Heart left ventricle (tissue), 13 donors: Measurements from ENCODE around the gene PCSK4.

ENCODE experiments used
- POLR2A ChIP-seq, 2 donors: fragments of 450-650 bp; IDR thresholded peaks; one replicate each; pipeline ENCODE4 v1.6.1; 2017; ENCODE audit warnings: antibody characterized with exemption in 2 of 2, mild to moderate bottlenecking in 2 of 2, moderate library complexity in 2 of 2
- TF ChIP-seq, protein P1 (sequence below), 12 donors: fragments of 200-600 bp; sonication (generic) in 4 of 12; IDR thresholded peaks; one replicate each; pipeline versions ENCODE4 v1.5.0 to v1.8.0; 2018 to 2022; ENCODE audit warnings: antibody characterized with exemption in 12 of 12, mild to moderate bottlenecking in 5 of 12
- donor health status: ischemic (EF 13 %, LVEDD 7.1; RV severe dilation, severe dysfunction).
- donor health status: DM: no; HTN: yes; CAD: no.
- donor health status: DM: no; HTN: no; CAD: no.
- donor health status: ischemic (EF 25% LVEDD 6.9; RV normal size, moderate dysfunction).
- donor health status: ischemic (EF 25% LVEDD 5.7; RV mildly dilated, moderate dysfunction).
- donor health status: ischemic (EF 35%, LVEDD 5.7; RV mildly dilated, moderate dysfunction).
- donor health status: nonischemic (EF 11% LVEDD 7.7; RV severe dilation, severe dysfunction).
- donor health status: DM: yes; HTN: yes; CAD: no.
- donor health status: PGD.
- donor health status: ischemic (EF 29% LVEDD 5.4; RV normal size, mild dysfunction).
- donor health status: nonischemic (EF 23%, LVEDD 6.1; RV moderate dilation, normal function).

DNA sequence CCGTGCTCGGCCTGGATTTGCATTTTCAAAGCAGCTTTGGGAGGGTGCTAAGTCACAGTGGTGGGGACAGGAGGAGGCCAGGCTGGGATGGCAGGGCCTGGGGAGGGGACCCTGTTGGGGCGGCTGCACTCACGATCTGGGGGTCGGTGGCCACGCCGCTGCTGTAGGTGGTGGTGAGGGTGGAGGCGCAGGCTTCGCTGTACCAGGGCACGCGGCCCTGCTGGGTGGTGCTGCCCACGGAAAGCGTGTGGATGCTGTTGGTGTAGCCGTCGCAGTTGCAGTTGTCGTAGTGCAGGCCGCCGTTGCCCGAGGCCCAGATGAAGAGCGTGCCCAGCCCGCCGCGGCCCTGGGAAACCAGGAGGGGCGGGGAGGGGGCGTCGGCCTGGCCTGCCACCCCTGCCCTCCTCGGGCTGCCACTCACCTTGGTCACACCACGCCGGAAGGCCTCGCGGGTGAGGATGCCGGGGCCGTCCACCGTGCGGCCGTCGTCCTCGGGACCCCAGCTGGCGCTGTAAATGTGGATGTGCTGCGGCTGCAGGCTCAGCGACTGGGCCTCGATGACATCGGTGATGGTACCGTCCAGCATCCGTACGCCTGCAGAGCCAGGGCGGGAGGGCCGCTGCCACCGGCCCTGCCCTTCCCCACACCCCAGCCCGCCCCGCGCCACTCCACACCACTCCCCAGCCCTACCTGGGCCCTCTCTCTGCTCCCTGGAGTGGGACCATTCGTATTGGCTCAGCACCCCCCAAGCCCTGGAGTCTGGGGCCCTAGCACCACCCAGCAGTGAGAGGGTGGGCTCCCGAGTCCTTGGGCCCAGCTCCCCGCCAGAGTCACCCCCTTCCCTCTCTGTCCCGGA is 3.2 kb downstream of the PCSK4 start:
- TF ChIP-seq, protein P1, sequence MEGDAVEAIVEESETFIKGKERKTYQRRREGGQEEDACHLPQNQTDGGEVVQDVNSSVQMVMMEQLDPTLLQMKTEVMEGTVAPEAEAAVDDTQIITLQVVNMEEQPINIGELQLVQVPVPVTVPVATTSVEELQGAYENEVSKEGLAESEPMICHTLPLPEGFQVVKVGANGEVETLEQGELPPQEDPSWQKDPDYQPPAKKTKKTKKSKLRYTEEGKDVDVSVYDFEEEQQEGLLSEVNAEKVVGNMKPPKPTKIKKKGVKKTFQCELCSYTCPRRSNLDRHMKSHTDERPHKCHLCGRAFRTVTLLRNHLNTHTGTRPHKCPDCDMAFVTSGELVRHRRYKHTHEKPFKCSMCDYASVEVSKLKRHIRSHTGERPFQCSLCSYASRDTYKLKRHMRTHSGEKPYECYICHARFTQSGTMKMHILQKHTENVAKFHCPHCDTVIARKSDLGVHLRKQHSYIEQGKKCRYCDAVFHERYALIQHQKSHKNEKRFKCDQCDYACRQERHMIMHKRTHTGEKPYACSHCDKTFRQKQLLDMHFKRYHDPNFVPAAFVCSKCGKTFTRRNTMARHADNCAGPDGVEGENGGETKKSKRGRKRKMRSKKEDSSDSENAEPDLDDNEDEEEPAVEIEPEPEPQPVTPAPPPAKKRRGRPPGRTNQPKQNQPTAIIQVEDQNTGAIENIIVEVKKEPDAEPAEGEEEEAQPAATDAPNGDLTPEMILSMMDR (IDR thresholded peaks at IDR 0.05) = no peak
- no peak for TF ChIP-seq POLR2A (IDR thresholded peaks at IDR 0.05)
